A549 (cell line): ENCODE measurements around the gene PFKFB4. TPM values are rescaled to one million over a fixed set of nuclear protein-coding genes. Genes with fewer than 3 reads are reported as not detected.

Experiments
- ATAC-seq, 2 experiments: fragments of 200-7000 bp in 1 of 2; fragments of >200 bp in 1 of 2; cut with Nextera tagmentation in 1 of 2; cut with Tn5 transposase in 1 of 2; 3 replicates each; pipeline versions ENCODE4 v1.8.0 to v1.9.1; 2018 to 2020; ENCODE audit warnings: mild to moderate bottlenecking in 1 of 2, moderate library complexity in 1 of 2
- CTCF ChIA-PET: fragments of 300-600 bp; sonication (Branson Sonifier 250); formaldehyde crosslinking; extraction: SDS; loops from one replicate; lab custom pipeline; 2021; ENCODE audit warnings: antibody characterized with exemption, inconsistent platforms; lab: Yijun Ruan, JAX
- POLR2A ChIA-PET: fragments of 350-600 bp; formaldehyde crosslinking; extraction: SDS; loops from one replicate; lab custom pipeline; 2021; ENCODE audit warnings: antibody characterized with exemption, inconsistent platforms; lab: Yijun Ruan, JAX
- DNase-seq, 2 experiments: peaks; one replicate each; pipeline versions ENCODE4 v3.0.0 to v3.0.0-alpha.2; 2011 to 2016; ENCODE audit warnings: low read depth in 1 of 2, low spot score in 1 of 2
- FAIRE-seq: peaks from 2 replicates; lab custom pipeline; 2011; peaks lifted over from hg19 to GRCh38; lab: Jason Lieb, UNC
- H3K27ac ChIP-seq, 2 experiments: fragments of >200 bp; sonication (Bioruptor Twin); formaldehyde crosslinking; 3 replicates each; pipeline ENCODE4 v1.5.1; 2016 to 2017
- H3K4me1 ChIP-seq: fragments of >200 bp; sonication (Bioruptor Twin); formaldehyde crosslinking; 3 replicates; pipeline ENCODE4 v1.6.1; 2016
- H3K4me2 ChIP-seq: fragments of >200 bp; sonication (Bioruptor Twin); formaldehyde crosslinking; 3 replicates; pipeline ENCODE4 v1.6.1; 2016
- H3K4me3 ChIP-seq: fragments of >200 bp; sonication (Bioruptor Twin); formaldehyde crosslinking; 3 replicates; pipeline ENCODE4 v1.5.1; 2016
- H3K9me3 ChIP-seq: fragments of >200 bp; sonication (Bioruptor Twin); formaldehyde crosslinking; 3 replicates; pipeline ENCODE4 v1.6.1; 2016
- CBX8 ChIP-seq: fragments of 200-600 bp; sonication (generic); IDR thresholded peaks from 2 replicates; pipeline ENCODE4 v1.6.1; 2016
- EP300 ChIP-seq, 2 experiments: fragments of >200 bp; sonication (Bioruptor Twin); formaldehyde crosslinking; IDR thresholded peaks; 2 replicates in 1 of 2; 3 replicates in 1 of 2; pipeline ENCODE4 v1.6.1; 2016 to 2017
- FOSL2 ChIP-seq, 2 experiments: fragments of 450-650 bp in 1 of 2; fragments of >200 bp in 1 of 2; sonication (Bioruptor Twin) in 1 of 2; formaldehyde crosslinking; IDR thresholded peaks; 2 replicates each; pipeline versions ENCODE4 v1.5.0 to v1.6.1; 2016 to 2020; ENCODE audit warnings: mild to moderate bottlenecking in 1 of 2, moderate library complexity in 1 of 2
- FOXS1 ChIP-seq: fragments of 250-450 bp; sonication (Bioruptor Pico); IDR thresholded peaks from 2 replicates; pipeline ENCODE4 v1.5.0; 2020; ENCODE audit warnings: mild to moderate bottlenecking, moderate library complexity
- HEYL ChIP-seq: fragments of 250-450 bp; sonication (Bioruptor Pico); IDR thresholded peaks from 2 replicates; pipeline ENCODE4 v1.8.0; 2021; ENCODE audit warnings: mild to moderate bottlenecking, moderate library complexity
- HOXA7 ChIP-seq: fragments of 250-450 bp; sonication (Bioruptor Pico); IDR thresholded peaks from 2 replicates; pipeline ENCODE4 v1.5.0; 2020; ENCODE audit warnings: mild to moderate bottlenecking, moderate library complexity
- HOXB13 ChIP-seq: fragments of 250-450 bp; sonication (Bioruptor Pico); IDR thresholded peaks from 2 replicates; pipeline ENCODE4 v1.5.0; 2020; ENCODE audit warnings: low read depth, mild to moderate bottlenecking, moderate library complexity
- JUN ChIP-seq, 2 experiments: fragments of >200 bp; sonication (Bioruptor Twin); formaldehyde crosslinking; IDR thresholded peaks; 2 replicates in 1 of 2; 3 replicates in 1 of 2; pipeline ENCODE4 v1.6.1; 2016 to 2017
- JUNB ChIP-seq: fragments of >200 bp; sonication (Bioruptor Twin); formaldehyde crosslinking; IDR thresholded peaks from 2 replicates; pipeline ENCODE4 v1.6.1; 2016
- KDM1A ChIP-seq: fragments of 200-600 bp; sonication (generic); IDR thresholded peaks from 2 replicates; pipeline ENCODE4 v1.6.1; 2016; ENCODE audit warnings: low read depth, mild to moderate bottlenecking
- MAFK ChIP-seq: fragments of 450-650 bp; IDR thresholded peaks from 2 replicates; pipeline ENCODE4 v1.6.1; 2014; ENCODE audit not compliant: partially characterized antibody
- MYC ChIP-seq: IDR thresholded peaks from 2 replicates; pipeline ENCODE4 v1.6.1; 2012; ENCODE audit warnings: mild to moderate bottlenecking, inconsistent platforms, low read length, improper control_type of control experiment, borderline replicate concordance
- POLR2A ChIP-seq: IDR thresholded peaks from 2 replicates; pipeline ENCODE4 v1.6.1; 2012; ENCODE audit warnings: mild to moderate bottlenecking, low read length
- POLR2AphosphoS2 ChIP-seq: conservative IDR thresholded peaks from 2 replicates; pipeline ENCODE4 v1.6.1; 2012; ENCODE audit warnings: low read length, improper control_type of control experiment, inconsistent platforms
- RAD21 ChIP-seq, 2 experiments: fragments of >200 bp in 1 of 2; sonication (Bioruptor Twin) in 1 of 2; formaldehyde crosslinking in 1 of 2; IDR thresholded peaks in 1 of 2; conservative IDR thresholded peaks in 1 of 2; 2 replicates in 1 of 2; 3 replicates in 1 of 2; pipeline ENCODE4 v1.6.1; 2012 to 2018; ENCODE audit warnings: inconsistent platforms in 1 of 2
- RCOR1 ChIP-seq: fragments of 150-350 bp; IDR thresholded peaks from 2 replicates; pipeline ENCODE4 v1.6.1; 2014; ENCODE audit warnings: antibody characterized with exemption, low read length, low read depth
- SMC3 ChIP-seq: fragments of >200 bp; sonication (Bioruptor Twin); formaldehyde crosslinking; IDR thresholded peaks from 3 replicates; pipeline ENCODE4 v1.6.1; 2018; ENCODE audit warnings: inconsistent platforms
- TFCP2L1 ChIP-seq: fragments of 250-450 bp; sonication (Bioruptor Pico); IDR thresholded peaks from 2 replicates; pipeline ENCODE4 v1.5.0; 2021; ENCODE audit warnings: mild to moderate bottlenecking
- ZNF302 ChIP-seq: fragments of 250-450 bp; sonication (Bioruptor Pico); IDR thresholded peaks from 2 replicates; pipeline ENCODE4 v1.9.0; 2021; ENCODE audit warnings: inconsistent platforms, mild to moderate bottlenecking, moderate library complexity
- WGBS: methylation state at CpG from one replicate; pipeline ENCODE4 v1.1.6; 2017; ENCODE audit errors: missing lambda C conversion rate; 5-methylcytosine and 5-hydroxymethylcytosine counted together
- polyA plus RNA-seq, 4 experiments: library from polyadenylated mRNA; depleted of rRNA in 3 of 4; stranded (reverse); fragments of >200 nt; fragmentation: RNase III in 1 of 4; extraction: RNeasy Plus Mini Kit Qiagen cat#74134 plus additional on column Dnase treatment in 1 of 4; gene quantifications; 2 replicates in 3 of 4; 3 replicates in 1 of 4; pipeline ENCODE4 v1.2.3, GENCODE V29; 2011 to 2017
- TF ChIP-seq, protein P1 (sequence below): fragments of 200-600 bp; sonication (generic); IDR thresholded peaks from 2 replicates; pipeline ENCODE4 v1.6.1; 2016; ENCODE audit warnings: antibody characterized with exemption, mild to moderate bottlenecking, moderate library complexity
- TF ChIP-seq, protein P2 (sequence below): IDR thresholded peaks from 2 replicates; pipeline ENCODE4 v1.6.1; 2012
- TF ChIP-seq, protein P3 (sequence below): fragments of 450-650 bp; IDR thresholded peaks from 2 replicates; pipeline ENCODE4 v1.6.1; 2014; ENCODE audit warnings: antibody characterized with exemption

The PFKFB4 gene
- polyA plus RNA-seq, 2 of the 4 experiments (the other 2 are of a cell fraction): 8.4 to 20.9 TPM

DNA sequence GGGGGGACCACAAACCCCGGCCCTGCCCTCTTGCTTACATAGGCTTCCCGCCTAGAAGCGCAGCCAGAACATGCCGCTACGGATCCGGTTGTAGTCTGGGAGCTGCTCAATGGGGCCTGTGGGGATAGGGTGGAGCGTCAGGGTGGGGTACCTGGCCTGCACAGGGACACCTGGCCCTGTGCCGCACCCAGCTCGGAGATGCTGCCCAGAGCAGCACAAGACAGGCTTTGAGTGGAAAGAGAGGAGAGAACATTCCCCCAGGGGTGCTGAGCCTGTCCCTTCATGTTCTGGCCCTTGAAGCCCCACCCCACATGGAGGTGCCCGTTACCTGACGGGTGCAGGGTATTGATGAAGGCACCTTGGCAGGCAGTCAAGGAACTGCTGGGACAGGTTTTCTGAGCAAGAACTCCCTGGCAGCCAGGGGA lies 42.5 kb upstream of the PFKFB4 start (continued):
- TF ChIP-seq, protein P1, sequence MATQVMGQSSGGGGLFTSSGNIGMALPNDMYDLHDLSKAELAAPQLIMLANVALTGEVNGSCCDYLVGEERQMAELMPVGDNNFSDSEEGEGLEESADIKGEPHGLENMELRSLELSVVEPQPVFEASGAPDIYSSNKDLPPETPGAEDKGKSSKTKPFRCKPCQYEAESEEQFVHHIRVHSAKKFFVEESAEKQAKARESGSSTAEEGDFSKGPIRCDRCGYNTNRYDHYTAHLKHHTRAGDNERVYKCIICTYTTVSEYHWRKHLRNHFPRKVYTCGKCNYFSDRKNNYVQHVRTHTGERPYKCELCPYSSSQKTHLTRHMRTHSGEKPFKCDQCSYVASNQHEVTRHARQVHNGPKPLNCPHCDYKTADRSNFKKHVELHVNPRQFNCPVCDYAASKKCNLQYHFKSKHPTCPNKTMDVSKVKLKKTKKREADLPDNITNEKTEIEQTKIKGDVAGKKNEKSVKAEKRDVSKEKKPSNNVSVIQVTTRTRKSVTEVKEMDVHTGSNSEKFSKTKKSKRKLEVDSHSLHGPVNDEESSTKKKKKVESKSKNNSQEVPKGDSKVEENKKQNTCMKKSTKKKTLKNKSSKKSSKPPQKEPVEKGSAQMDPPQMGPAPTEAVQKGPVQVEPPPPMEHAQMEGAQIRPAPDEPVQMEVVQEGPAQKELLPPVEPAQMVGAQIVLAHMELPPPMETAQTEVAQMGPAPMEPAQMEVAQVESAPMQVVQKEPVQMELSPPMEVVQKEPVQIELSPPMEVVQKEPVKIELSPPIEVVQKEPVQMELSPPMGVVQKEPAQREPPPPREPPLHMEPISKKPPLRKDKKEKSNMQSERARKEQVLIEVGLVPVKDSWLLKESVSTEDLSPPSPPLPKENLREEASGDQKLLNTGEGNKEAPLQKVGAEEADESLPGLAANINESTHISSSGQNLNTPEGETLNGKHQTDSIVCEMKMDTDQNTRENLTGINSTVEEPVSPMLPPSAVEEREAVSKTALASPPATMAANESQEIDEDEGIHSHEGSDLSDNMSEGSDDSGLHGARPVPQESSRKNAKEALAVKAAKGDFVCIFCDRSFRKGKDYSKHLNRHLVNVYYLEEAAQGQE: no peak
- TF ChIP-seq KDM1A (no peak), HOXA7 (no peak)

DNA sequence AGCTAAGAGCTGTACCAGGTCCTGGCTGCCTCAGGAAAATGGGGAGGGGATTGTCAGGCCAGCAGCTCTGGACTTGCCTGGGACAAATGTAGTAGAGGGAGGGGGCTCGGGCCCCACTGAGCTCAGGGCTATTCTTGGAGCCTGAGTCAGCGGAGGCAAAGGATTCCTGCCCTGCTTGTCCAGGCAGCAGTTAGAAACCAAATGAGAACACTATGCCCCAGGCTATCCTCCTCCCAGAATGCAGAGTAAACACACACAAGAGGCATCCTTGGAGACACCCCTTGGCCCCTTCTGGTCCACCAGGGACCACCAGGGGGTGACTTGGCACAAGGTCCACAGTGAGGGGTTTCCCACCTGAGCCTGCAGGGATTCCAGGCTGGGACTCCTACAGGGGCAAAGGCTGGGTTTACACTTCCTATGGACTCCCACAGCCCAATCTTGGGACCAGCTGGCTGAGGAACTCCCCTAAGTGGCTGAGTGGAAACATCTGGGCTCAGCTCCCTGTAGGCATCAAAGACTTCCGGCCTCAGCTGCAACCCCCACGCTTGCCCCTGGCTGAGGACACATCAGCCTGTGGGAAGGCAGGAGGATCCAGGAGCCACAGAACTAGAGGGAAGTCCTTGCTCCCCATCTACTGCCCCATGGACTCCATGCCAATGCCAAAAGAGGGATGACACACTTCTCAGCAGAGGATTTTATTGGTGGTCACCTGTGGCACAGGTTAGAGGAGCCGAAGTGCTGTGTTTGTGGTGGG lies 41.9 kb upstream of the PFKFB4 start:
- peak; percentile 48 to 76 for DNase-seq
- no peaks in the 10 kb centered on the region for H3K9me3 ChIP-seq
- FAIRE-seq: no peak
- CTCF ChIA-PET: interaction anchor here (0.6 to 4.6 kb wide), 8 partner anchors 15 to 63 kb away, joined by 3 to 19 read pairs (median 5); partner anchors contain the start of genes CELSR3, SLC26A6 and UCN2
- H3K4me2 ChIP-seq: peak overlapping the region; percentile 96
- 16% methylated on average over 3 of the region's 5 CpGs for WGBS
- peaks cover 46% of the 10 kb centered on the region for H3K4me1 ChIP-seq
- peak; percentile 3 to 11; a peak in 5 of 6 replicates for ATAC-seq
- POLR2A ChIA-PET: interaction anchor here (0.5 to 1.1 kb wide), 2 partner anchors 11 to 107 kb away, joined by 3 read pairs; partner anchors contain the start of gene UQCRC1
- 0 out of 3 replicates have a peak overlapping the region, but pooled peaks have one; percentile 21 for H3K4me3 ChIP-seq
- no peak for TF ChIP-seq FOSL2 (IDR thresholded peaks at IDR 0.05)
- peak; percentile 24; the same call in 1 of the 2 replicates for TF ChIP-seq FOSL2 (CRISPR knock-in tag; IDR thresholded peaks at IDR 0.05)
- TF ChIP-seq, protein P2, sequence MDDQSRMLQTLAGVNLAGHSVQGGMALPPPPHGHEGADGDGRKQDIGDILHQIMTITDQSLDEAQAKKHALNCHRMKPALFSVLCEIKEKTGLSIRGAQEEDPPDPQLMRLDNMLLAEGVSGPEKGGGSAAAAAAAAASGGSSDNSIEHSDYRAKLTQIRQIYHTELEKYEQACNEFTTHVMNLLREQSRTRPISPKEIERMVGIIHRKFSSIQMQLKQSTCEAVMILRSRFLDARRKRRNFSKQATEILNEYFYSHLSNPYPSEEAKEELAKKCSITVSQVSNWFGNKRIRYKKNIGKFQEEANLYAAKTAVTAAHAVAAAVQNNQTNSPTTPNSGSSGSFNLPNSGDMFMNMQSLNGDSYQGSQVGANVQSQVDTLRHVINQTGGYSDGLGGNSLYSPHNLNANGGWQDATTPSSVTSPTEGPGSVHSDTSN: no peak
- TF ChIP-seq EP300 (IDR thresholded peaks at IDR 0.05): peak in 1 of 2 experiments; percentile 44; a peak in 1 of 5 replicates
- peak in 1 of 2 experiments; percentile 40; a peak in 1 of 5 replicates for TF ChIP-seq JUN (IDR thresholded peaks at IDR 0.05)
- TF ChIP-seq SMC3: no peak
- no peak for TF ChIP-seq HEYL (CRISPR knock-in tag)
- no peak for TF ChIP-seq HOXA7
- TF ChIP-seq RAD21 (conservative IDR thresholded peaks at IDR 0.05 in 1 of 2, IDR thresholded peaks at IDR 0.05 in 1 of 2): 0 out of 5 replicates have a peak, but pooled peaks of 1 of the 2 experiments have one; percentile 7
- TF ChIP-seq POLR2AphosphoS2: no peak
- TF ChIP-seq MYC: no peak
- TF ChIP-seq, protein P3, sequence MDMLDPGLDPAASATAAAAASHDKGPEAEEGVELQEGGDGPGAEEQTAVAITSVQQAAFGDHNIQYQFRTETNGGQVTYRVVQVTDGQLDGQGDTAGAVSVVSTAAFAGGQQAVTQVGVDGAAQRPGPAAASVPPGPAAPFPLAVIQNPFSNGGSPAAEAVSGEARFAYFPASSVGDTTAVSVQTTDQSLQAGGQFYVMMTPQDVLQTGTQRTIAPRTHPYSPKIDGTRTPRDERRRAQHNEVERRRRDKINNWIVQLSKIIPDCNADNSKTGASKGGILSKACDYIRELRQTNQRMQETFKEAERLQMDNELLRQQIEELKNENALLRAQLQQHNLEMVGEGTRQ: no peak
- no peak for TF ChIP-seq CBX8
- no peak for TF ChIP-seq FOXS1 (CRISPR knock-in tag)
- H3K27ac ChIP-seq: peak overlapping the region; percentile 99 to 100

DNA sequence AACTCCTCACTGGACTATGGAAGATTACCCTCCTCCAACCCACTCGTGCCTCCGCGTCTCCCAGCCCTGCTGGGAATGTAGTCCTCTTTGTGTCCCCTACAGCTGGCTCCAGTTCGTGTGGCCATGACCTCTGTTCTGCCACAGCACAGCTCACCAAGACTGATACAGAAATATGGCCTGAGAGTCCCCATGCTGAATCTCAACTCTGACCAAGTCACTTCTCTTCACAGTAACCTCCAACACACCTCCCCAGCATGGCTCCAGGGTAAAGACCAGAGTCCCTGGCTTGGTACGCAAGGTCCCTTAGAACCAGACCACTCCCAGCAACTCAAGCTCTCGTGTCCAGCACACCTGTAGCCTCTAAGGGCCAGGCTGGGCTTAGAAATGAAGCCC lies 40.8 kb upstream of the PFKFB4 start:
- FAIRE-seq (no peak), DNase-seq (no peak), ATAC-seq (no peak)
- no peak overlapping the region for H3K4me3 ChIP-seq
- H3K4me2 ChIP-seq: peak overlapping the region; percentile 96
- peak overlapping the region; percentile 99 to 100 for H3K27ac ChIP-seq
- 95% methylated on average over 6 of the region's 6 CpGs for WGBS
- no peaks in the 10 kb centered on the region for H3K9me3 ChIP-seq
- POLR2A ChIA-PET: no interaction called here
- CTCF ChIA-PET: interaction anchor here (0.8 to 4.6 kb wide), 7 partner anchors 13 to 59 kb away, joined by 3 to 19 read pairs (median 5); partner anchors contain the start of genes SLC26A6, UCN2 and UQCRC1
- H3K4me1 ChIP-seq: peaks cover 57% of the 10 kb centered on the region
- TF ChIP-seq, protein P1: no peak
- TF ChIP-seq JUNB (no peak), HOXB13 (no peak), POLR2AphosphoS2 (no peak), RCOR1 (no peak), MAFK (no peak), EP300 (IDR thresholded peaks at IDR 0.05) (no peak), POLR2A (no peak), JUN (IDR thresholded peaks at IDR 0.05) (no peak), TFCP2L1 (CRISPR knock-in tag) (no peak), ZNF302 (no peak), MYC (no peak)
- TF ChIP-seq, protein P2: no peak
